Muscle layer of duodenum (tissue), 2 donors: Measurements from ENCODE around the gene UBTD1.
"Not testable (repeated sequence)": the region's sequence is repeated elsewhere in the genome, so short reads cannot be mapped to it uniquely, and the experiment has no call there.

Experiments used
- H3K27ac ChIP-seq: one replicate; pipeline ENCODE4 v1.7.0; 2013; ENCODE audit warnings: mild to moderate bottlenecking, low read length
- H3K27me3 ChIP-seq: one replicate; pipeline ENCODE4 v1.7.0; 2013; ENCODE audit warnings: low read depth, mild to moderate bottlenecking, control low read depth, low read length
- H3K36me3 ChIP-seq, 2 donors: one replicate each; pipeline ENCODE4 v1.7.0; 2013; ENCODE audit warnings: low read length in 2 of 2, control low read depth in 1 of 2, mild to moderate bottlenecking in 1 of 2; ENCODE audit not compliant: insufficient read depth in 2 of 2, control insufficient read depth in 1 of 2
- H3K4me1 ChIP-seq, 2 donors: one replicate each; pipeline ENCODE4 v1.7.0; 2013; ENCODE audit warnings: low read length in 2 of 2, mild to moderate bottlenecking in 2 of 2, control low read depth in 1 of 2, moderate library complexity in 1 of 2; ENCODE audit not compliant: insufficient read depth in 2 of 2, control insufficient read depth in 1 of 2
- H3K4me3 ChIP-seq, 2 donors: one replicate each; pipeline ENCODE4 v1.7.0; 2013; ENCODE audit warnings: low read length in 2 of 2, low read depth in 1 of 2, mild to moderate bottlenecking in 1 of 2
- H3K9me3 ChIP-seq, 2 donors: one replicate each; pipeline ENCODE4 v1.7.0; 2013; ENCODE audit warnings: low read length in 2 of 2, control low read depth in 1 of 2, mild to moderate bottlenecking in 1 of 2; ENCODE audit not compliant: control insufficient read depth in 1 of 2
- donor health status: healthy.

Gene UBTD1

DNA sequence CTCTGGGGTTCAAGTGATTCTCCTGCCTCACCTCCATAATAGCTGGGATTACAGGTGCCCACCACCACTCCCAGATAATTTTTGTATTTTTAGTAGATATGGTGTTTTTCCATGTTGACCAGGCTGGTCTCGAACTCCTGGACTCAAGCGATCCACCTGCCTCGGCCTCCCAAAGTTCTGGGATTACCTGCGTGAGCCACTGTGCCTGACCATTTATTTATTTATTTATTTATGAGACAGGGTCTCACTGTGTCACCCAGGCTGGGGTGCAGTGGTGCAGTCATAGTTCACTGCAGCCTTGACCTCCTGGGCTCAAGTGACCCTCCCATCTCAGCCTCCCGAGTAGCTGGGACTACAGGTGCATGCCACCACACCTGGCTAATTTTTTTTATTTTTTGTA, 55.6 kb downstream of the UBTD1 start:
- H3K27me3 ChIP-seq, H3K4me3 ChIP-seq, H3K9me3 ChIP-seq, H3K27ac ChIP-seq, H3K36me3 ChIP-seq: not testable (repeated sequence)
- peaks cover 0 to 12% of the 10 kb centered on the region in 2 donors for H3K4me1 ChIP-seq

DNA sequence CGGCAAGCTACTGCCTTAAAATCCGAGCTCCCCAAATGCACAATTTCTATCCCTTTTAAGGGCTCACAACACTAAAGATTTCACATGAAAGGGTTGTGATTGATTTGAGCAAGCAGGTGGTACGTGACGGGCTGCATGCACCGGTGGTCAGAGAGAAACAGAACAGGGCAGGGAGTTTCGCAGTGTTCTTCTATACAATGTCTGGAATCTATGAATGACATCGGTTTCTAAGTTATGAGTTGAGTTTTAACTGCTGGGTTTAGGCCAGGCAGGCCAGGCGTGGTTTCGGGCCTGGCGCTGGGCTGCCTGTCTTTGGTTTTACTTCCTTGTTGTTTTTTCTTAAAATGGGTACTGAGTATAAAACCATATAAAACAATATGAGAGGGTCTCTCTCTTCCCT, 56.8 kb downstream of the UBTD1 start:
- not testable (repeated sequence) for H3K36me3 ChIP-seq, H3K27me3 ChIP-seq, H3K9me3 ChIP-seq, H3K4me1 ChIP-seq, H3K4me3 ChIP-seq, H3K27ac ChIP-seq

DNA sequence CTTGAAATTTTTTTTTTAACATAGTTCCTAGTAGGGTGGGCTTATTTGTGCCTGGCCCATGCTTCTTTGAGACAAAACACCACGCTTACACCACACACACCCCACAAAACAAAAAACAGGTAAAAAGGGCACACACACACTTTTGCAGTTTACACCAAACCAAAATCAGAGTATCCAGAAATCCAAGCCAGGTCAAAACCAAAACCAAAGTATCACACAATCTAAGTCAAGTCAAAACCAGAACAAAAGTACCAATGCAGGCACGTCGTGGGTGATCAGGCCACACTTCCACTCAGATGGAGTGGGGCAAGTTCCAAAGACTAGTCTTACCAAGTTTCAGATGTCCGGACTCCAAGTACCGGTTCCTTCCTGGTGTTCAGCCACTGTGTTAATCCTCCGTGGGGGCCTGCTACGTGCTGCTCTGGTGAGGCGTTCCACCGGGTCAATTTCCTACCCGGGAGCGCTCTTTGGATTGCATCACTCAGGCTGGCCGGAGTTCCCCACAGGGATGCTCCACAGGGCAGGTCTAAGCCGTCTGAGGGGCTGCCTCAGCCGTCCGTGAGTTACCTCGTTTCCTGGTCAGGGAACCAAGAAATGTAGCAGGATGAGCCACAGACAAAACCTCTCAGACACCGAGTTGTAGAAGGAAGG, 62.1 kb downstream of the UBTD1 start:
- not testable (repeated sequence) for H3K27me3 ChIP-seq, H3K4me3 ChIP-seq, H3K36me3 ChIP-seq, H3K4me1 ChIP-seq, H3K9me3 ChIP-seq, H3K27ac ChIP-seq

DNA sequence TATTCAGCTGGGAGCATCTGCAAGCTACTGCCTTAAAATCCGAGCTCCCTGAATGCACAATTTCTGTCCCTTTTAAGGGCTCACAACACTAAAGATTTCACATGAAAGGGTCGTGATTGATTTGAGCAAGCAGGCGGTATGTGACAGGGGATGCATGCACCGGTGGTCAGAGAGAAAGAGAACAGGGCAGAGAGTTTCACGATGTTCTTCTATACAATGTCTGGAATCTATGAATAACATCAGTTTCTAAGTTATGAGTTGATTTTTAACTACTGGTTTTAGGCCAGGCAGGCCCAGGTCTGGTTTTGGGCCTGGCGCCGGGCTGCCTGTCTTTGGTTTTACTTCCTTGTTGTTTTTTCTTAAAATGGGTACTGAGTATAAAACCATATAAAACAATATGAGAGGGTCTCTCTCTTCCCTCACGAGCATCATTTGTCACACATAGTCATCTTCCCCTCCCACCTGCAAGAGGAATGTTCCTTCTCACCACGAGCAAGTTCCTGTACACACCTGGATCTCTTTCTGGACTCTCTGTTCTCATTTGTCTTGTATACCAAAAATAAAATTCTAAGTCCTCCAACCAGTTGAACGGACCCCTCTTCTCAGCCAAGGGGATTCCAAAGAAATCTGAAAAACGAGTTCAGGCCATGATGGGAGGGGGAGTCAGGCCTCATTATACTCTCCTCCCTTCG, 62.8 kb downstream of the UBTD1 start:
- not testable (repeated sequence) for H3K4me1 ChIP-seq, H3K4me3 ChIP-seq, H3K36me3 ChIP-seq, H3K27me3 ChIP-seq, H3K27ac ChIP-seq, H3K9me3 ChIP-seq

DNA sequence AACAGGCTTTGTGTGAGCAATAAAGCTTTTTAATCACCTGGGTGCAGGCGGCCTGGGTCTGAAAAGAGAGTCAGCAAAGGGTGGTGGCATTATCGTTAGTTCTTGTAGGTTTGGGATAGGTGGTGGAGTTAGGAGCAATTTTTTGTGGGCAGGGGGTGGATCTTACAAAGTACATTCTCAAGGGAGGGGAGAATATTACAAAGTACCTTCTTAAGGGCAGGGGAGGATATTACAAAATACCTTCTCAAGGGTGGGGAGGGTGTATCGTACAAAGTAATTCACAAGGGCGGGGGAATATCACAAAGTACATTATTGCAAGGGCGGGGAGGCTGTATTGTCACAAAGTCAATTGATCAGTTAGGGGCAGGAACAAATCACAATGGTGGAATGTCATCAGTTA, 63.6 kb downstream of the UBTD1 start:
- not testable (repeated sequence) for H3K36me3 ChIP-seq, H3K9me3 ChIP-seq, H3K27me3 ChIP-seq, H3K4me1 ChIP-seq, H3K27ac ChIP-seq, H3K4me3 ChIP-seq

DNA sequence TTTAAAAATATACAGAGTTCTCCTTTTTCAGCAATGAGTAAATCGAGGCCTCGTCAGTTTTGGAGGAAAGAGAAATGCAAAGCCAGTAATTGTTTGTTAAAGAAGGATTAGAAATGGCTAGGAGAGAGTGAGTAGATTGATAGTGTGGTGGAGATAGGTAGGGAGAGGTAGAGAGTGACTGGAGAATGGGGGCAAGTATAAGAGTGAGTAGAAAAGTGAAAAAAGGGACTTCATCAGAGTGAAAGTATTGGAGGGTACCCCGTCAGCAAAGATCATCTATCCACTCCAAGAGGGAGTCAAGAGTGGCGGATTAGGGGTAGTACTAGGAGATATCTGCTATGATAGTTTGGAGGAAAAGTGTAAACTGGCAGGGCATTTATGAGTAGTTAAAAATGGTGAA, 64.6 kb downstream of the UBTD1 start:
- Histone ChIP-seq H3K9me3 (no peaks in the 10 kb centered on the region), H3K4me1 (no peaks in the 10 kb centered on the region), H3K27ac (no peak overlapping the region), H3K36me3 (peaks cover 0 to under 1% of the 10 kb centered on the region in 2 donors), H3K4me3 (no peak overlapping the region), H3K27me3 (no peaks in the 10 kb centered on the region)

DNA sequence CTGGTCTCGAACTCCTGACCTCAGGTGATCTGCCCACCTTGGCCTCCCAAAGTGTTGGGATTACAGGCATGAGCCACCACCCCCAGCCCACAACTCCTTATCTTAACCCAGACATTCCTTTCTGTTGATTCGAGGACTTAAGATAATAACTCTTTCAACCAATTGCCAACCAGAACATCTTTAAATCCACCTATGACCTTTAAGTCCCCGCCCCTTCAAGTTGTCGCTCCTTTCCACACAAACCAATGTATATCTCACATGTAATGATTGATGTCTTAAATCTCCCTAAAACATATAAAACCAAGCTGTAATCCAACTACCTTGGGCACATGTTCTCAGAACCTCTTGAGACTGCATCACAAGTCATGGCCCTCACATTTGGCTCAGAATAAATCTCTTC, 66.1 kb downstream of the UBTD1 start:
- Histone ChIP-seq H3K9me3 (no peaks in the 10 kb centered on the region), H3K4me3 (no peak overlapping the region), H3K36me3 (peaks cover 5 to 12% of the 10 kb centered on the region in 2 donors), H3K27me3 (no peaks in the 10 kb centered on the region), H3K27ac (no peak overlapping the region), H3K4me1 (no peaks in the 10 kb centered on the region)

DNA sequence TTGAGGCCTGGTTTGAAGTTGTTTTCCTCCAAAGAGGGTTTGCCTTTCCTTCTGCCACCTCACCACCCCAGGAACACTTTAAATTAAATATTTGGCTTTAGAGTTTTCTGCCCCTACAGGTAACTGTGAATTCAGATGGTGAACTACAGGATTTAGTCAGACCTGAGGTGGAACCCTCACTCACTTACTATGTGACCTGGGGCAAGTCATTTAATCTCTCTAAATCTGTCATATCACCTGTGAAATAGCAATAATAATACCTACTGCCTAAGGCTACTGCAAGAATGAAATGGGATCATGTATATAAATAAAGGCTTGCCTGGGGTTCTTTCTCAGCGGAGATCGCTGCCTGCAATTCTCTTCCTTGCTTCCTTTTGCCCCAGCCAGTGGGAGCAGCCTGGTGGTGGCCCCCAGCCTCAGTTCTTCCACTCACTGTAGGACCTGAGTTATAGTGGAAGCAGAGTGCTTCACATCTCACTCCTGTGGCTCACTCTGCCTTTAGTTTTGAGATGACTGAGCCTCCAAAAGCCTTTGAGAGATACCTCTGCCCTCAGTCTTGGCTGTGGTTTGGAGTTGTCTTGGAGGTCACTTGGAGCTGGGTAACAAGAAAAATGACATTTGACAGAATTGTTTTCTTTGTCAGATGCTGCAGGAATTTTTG, 67.7 kb downstream of the UBTD1 start:
- Histone ChIP-seq H3K27me3 (no peaks in the 10 kb centered on the region), H3K4me1 (no peaks in the 10 kb centered on the region), H3K27ac (no peak overlapping the region), H3K4me3 (no peak overlapping the region), H3K9me3 (no peaks in the 10 kb centered on the region), H3K36me3 (peaks cover 5 to 27% of the 10 kb centered on the region in 2 donors)

DNA sequence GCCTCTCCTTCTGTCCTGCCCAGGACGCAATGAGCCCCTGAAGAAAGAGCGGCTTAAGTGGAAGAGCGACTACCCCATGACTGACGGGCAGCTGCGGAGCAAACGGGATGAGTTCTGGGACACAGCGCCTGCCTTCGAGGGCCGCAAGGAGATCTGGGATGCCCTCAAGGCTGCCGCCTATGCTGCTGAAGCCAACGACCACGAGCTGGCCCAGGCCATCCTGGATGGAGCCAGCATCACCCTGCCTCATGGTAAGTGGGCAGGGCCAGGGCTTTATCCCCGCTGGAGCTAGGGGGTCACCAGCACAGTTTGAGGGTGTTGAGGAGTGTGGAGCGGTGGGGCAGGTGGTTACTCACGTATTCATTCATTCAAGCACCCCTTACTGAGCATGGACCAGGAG, 69.2 kb downstream of the UBTD1 start:
- peaks cover 0 to 7% of the 10 kb centered on the region in 2 donors for H3K4me1 ChIP-seq
- peaks cover 5 to 27% of the 10 kb centered on the region in 2 donors for H3K36me3 ChIP-seq
- no peaks in the 10 kb centered on the region for H3K27me3 ChIP-seq
- no peak overlapping the region for H3K4me3 ChIP-seq
- H3K9me3 ChIP-seq = no peaks in the 10 kb centered on the region
- no peak overlapping the region for H3K27ac ChIP-seq

DNA sequence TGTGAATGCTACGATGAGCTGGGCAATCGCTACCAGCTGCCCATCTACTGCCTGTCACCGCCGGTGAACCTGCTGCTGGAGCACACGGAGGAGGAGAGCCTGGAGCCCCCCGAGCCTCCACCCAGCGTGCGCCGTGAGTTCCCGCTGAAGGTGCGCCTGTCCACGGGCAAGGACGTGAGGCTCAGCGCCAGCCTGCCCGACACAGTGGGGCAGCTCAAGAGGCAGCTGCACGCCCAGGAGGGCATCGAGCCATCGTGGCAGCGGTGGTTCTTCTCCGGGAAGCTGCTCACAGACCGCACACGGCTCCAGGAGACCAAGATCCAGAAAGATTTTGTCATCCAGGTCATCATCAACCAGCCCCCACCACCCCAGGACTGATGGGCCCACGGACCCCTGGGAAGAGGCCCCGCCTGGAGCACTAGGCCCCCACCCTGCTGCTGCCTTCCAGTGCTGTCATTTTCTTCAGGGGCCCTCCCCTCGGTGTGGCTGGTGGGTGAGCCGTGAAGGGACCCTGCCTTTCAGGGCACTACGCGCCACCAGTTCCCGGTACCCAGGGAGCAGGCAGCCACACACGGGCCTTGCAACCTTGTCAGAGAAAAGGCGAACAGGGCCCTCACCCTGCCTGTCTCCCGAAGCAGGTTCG, 71.5 kb downstream of the UBTD1 start:
- no peaks in the 10 kb centered on the region for H3K9me3 ChIP-seq
- H3K4me1 ChIP-seq = peaks cover 0 to 8% of the 10 kb centered on the region in 2 donors
- no peak overlapping the region for H3K4me3 ChIP-seq
- H3K36me3 ChIP-seq = peaks cover 5 to 27% of the 10 kb centered on the region in 2 donors
- no peaks in the 10 kb centered on the region for H3K27me3 ChIP-seq
- H3K27ac ChIP-seq = no peak overlapping the region

DNA sequence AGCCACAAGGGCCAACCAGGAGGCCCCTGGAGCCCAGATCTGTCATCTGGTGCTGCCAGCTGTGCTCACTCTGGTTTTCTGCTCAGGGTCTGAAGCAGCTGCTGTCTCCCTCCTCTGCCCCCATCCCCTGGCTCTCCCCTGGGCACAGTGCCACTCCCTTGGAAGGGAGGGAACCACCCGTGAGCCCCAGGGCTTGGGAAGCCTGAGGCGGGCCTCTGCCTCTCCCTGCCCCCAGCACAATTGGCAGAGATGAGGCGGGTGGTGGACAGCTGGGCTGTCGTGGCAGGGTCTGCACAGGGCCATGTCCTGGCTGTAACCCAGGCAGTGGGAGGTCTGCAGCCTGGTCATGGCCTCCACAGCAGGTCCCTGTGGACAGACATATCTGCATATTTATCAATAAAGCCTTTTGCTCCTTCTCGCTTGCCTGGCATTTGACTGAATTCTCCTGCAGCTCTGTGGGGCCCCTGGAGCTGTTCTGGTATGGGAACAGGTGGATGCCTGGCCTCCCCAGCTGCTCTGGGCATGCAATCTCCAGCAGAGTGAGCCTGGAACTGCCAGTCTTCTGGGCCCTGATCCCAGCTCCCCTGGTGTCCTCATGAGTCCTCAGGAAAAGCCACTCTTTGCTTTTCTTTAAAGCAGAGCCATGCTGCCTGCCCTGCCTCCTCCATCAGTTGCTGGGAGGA, 72.2 kb downstream of the UBTD1 start:
- Histone ChIP-seq H3K4me1 (peaks cover 0 to 8% of the 10 kb centered on the region in 2 donors), H3K36me3 (peaks cover 5 to 27% of the 10 kb centered on the region in 2 donors), H3K27ac (no peak overlapping the region), H3K27me3 (no peaks in the 10 kb centered on the region), H3K4me3 (no peak overlapping the region), H3K9me3 (no peaks in the 10 kb centered on the region)
